Mesenchymal stem cell (in vitro differentiated cells and primary cell): ENCODE measurements around the gene MST1.

ENCODE experiments used
- DNase-seq: peaks from one replicate; pipeline ENCODE4 v3.0.0-alpha.2; 2013
- H2AFZ ChIP-seq: one replicate; pipeline ENCODE4 v1.6.1; 2013; ENCODE audit warnings: low read depth, mild to moderate bottlenecking, control low read depth, inconsistent platforms, low read length, moderate library complexity
- H2AK5ac ChIP-seq: 2 replicates; pipeline ENCODE4 v1.6.1; 2013; ENCODE audit warnings: low read length, moderate library complexity, mild to moderate bottlenecking, inconsistent platforms; ENCODE audit not compliant: severe bottlenecking
- H2BK120ac ChIP-seq: one replicate; pipeline ENCODE4 v1.6.1; 2013; ENCODE audit warnings: low read depth, mild to moderate bottlenecking, inconsistent platforms, low read length, moderate library complexity
- H2BK12ac ChIP-seq, 2 experiments: one replicate each; pipeline ENCODE4 v1.6.1; 2013; ENCODE audit warnings: inconsistent platforms in 2 of 2, low read length in 2 of 2, mild to moderate bottlenecking in 2 of 2, moderate library complexity in 2 of 2, control low read depth in 1 of 2
- H2BK15ac ChIP-seq: one replicate; pipeline ENCODE4 v1.6.1; 2013; ENCODE audit warnings: mild to moderate bottlenecking, low read depth, inconsistent platforms; ENCODE audit not compliant: poor library complexity, severe bottlenecking
- H2BK5ac ChIP-seq: 2 replicates; pipeline ENCODE4 v1.6.1; 2013; ENCODE audit warnings: low read depth, mild to moderate bottlenecking, low read length, control low read depth, inconsistent platforms; ENCODE audit not compliant: poor library complexity, severe bottlenecking
- H3K14ac ChIP-seq, 2 experiments: one replicate each; pipeline ENCODE4 v1.6.1; 2013; ENCODE audit warnings: inconsistent platforms in 2 of 2, low read length in 2 of 2, control low read depth in 1 of 2, mild to moderate bottlenecking in 1 of 2, moderate library complexity in 1 of 2
- H3K18ac ChIP-seq, 2 experiments: one replicate each; pipeline ENCODE4 v1.6.1; 2013; ENCODE audit warnings: inconsistent platforms in 2 of 2, low read length in 2 of 2, control low read depth in 1 of 2, low read depth in 1 of 2, mild to moderate bottlenecking in 1 of 2
- H3K23ac ChIP-seq, 2 experiments: one replicate each; pipeline ENCODE4 v1.6.1; 2013; ENCODE audit warnings: inconsistent platforms in 2 of 2, low read length in 2 of 2, mild to moderate bottlenecking in 2 of 2, moderate library complexity in 2 of 2, control low read depth in 1 of 2
- H3K27ac ChIP-seq: 2 replicates; pipeline ENCODE4 v1.5.1; 2013; ENCODE audit warnings: mild to moderate bottlenecking, moderate library complexity, low read length, control low read depth, inconsistent platforms; ENCODE audit not compliant: poor library complexity, severe bottlenecking
- H3K27me3 ChIP-seq, 2 experiments: 2 replicates each; pipeline versions ENCODE4 v1.6.1 to v1.7.0; 2013; ENCODE audit warnings: low read length in 2 of 2, mild to moderate bottlenecking in 2 of 2, moderate library complexity in 2 of 2, control low read depth in 1 of 2, inconsistent platforms in 1 of 2; ENCODE audit not compliant: control insufficient read depth in 1 of 2, insufficient read depth in 1 of 2
- H3K36me3 ChIP-seq, 2 experiments: 2 replicates each; pipeline versions ENCODE4 v1.6.1 to v1.7.0; 2013; ENCODE audit warnings: low read length in 2 of 2, control low read depth in 1 of 2, inconsistent platforms in 1 of 2, low read depth in 1 of 2, mild to moderate bottlenecking in 1 of 2; ENCODE audit not compliant: insufficient read depth in 2 of 2, control insufficient read depth in 1 of 2
- H3K4ac ChIP-seq, 2 experiments: one replicate each; pipeline ENCODE4 v1.6.1; 2013; ENCODE audit warnings: inconsistent platforms in 2 of 2, low read length in 2 of 2, mild to moderate bottlenecking in 2 of 2, moderate library complexity in 2 of 2, control low read depth in 1 of 2, low read depth in 1 of 2
- H3K4me1 ChIP-seq: 2 replicates; pipeline ENCODE4 v1.6.1; 2013; ENCODE audit warnings: low read depth, low read length, control low read depth; ENCODE audit not compliant: control insufficient read depth, insufficient read depth
- H3K4me2 ChIP-seq: 2 replicates; pipeline ENCODE4 v1.6.1; 2013; ENCODE audit warnings: low read length, mild to moderate bottlenecking, inconsistent platforms; ENCODE audit not compliant: poor library complexity, severe bottlenecking
- H3K4me3 ChIP-seq, 2 experiments: 2 replicates each; pipeline versions ENCODE4 v1.5.1 to v1.7.0; 2013; ENCODE audit warnings: low read length in 2 of 2, mild to moderate bottlenecking in 2 of 2, control low read depth in 1 of 2, low read depth in 1 of 2; ENCODE audit not compliant: insufficient read depth in 1 of 2
- H3K79me1 ChIP-seq: replicated peaks from 2 replicates; pipeline ENCODE4 v1.6.1; 2013; ENCODE audit warnings: mild to moderate bottlenecking, control low read depth, low read length, inconsistent platforms; ENCODE audit not compliant: poor library complexity, severe bottlenecking
- H3K9ac ChIP-seq: 2 replicates; pipeline ENCODE4 v1.7.0; 2013; ENCODE audit warnings: mild to moderate bottlenecking, low read length, moderate library complexity
- H3K9me3 ChIP-seq: 2 replicates; pipeline ENCODE4 v1.7.0; 2013; ENCODE audit warnings: mild to moderate bottlenecking, low read length; ENCODE audit not compliant: control insufficient read depth
- H4K8ac ChIP-seq: one replicate; pipeline ENCODE4 v1.6.1; 2013; ENCODE audit warnings: inconsistent platforms, mild to moderate bottlenecking, low read length, moderate library complexity
- H4K91ac ChIP-seq: one replicate; pipeline ENCODE4 v1.6.1; 2013; ENCODE audit warnings: mild to moderate bottlenecking, low read length, inconsistent platforms
- WGBS: methylation state at CpG from one replicate; pipeline ENCODE4 v1.1.7; 2013; ENCODE audit warnings: mixed read lengths; 5-methylcytosine and 5-hydroxymethylcytosine counted together

MST1 gene

GRCh38 chr3:49712631-49713317, 23.5 kb upstream of the MST1 start:
- H3K4me1 ChIP-seq, result peaks cover 4% of the 10 kb centered on the region
- H3K23ac ChIP-seq, result no peak overlapping the region
- H3K4ac ChIP-seq, result no peak overlapping the region
- peak overlapping the region; percentile 11 for H4K91ac ChIP-seq
- no peak overlapping the region for H2AFZ ChIP-seq
- H3K27ac ChIP-seq, result no peak overlapping the region
- H2BK15ac ChIP-seq, result no peak overlapping the region
- no peak for DNase-seq
- H3K18ac ChIP-seq, result no peak overlapping the region
- H4K8ac ChIP-seq, result no peak overlapping the region
- H3K9me3 ChIP-seq, result no peaks in the 10 kb centered on the region
- no peak overlapping the region for H2AK5ac ChIP-seq
- no peak overlapping the region for H2BK12ac ChIP-seq
- peak overlapping the region in 1 of 2 experiments; percentile 46 for H3K14ac ChIP-seq
- H3K79me1 ChIP-seq, result no peaks in the 10 kb centered on the region
- H3K9ac ChIP-seq, result no peak overlapping the region
- 80% methylated on average over 7 of the region's 7 CpGs for WGBS
- no peak overlapping the region for H2BK5ac ChIP-seq
- peaks cover 20 to 55% of the 10 kb centered on the region in 2 experiments for H3K36me3 ChIP-seq
- H3K4me3 ChIP-seq, result no peak overlapping the region
- H3K27me3 ChIP-seq, result no peaks in the 10 kb centered on the region
- no peak overlapping the region for H3K4me2 ChIP-seq
- no peak overlapping the region for H2BK120ac ChIP-seq

- H4K8ac ChIP-seq, result no peak overlapping the region
- no peak overlapping the region for H2BK5ac ChIP-seq
- no peak overlapping the region for H2BK120ac ChIP-seq
- DNase-seq, result no peak
- H3K4ac ChIP-seq, result no peak overlapping the region
- H3K79me1 ChIP-seq, result no peaks in the 10 kb centered on the region
- H3K23ac ChIP-seq, result no peak overlapping the region
- H3K4me3 ChIP-seq, result no peak overlapping the region
- H2AFZ ChIP-seq, result no peak overlapping the region
- H2BK15ac ChIP-seq, result no peak overlapping the region
- H3K4me1 ChIP-seq, result peaks cover 7% of the 10 kb centered on the region
- no peak overlapping the region for H3K4me2 ChIP-seq
- H3K9me3 ChIP-seq, result no peaks in the 10 kb centered on the region
- H2AK5ac ChIP-seq, result no peak overlapping the region
- no peak overlapping the region for H3K9ac ChIP-seq
- no peak overlapping the region for H2BK12ac ChIP-seq
- no peak overlapping the region for H4K91ac ChIP-seq
- WGBS, result 96% methylated on average over 11 of the region's 11 CpGs
- no peaks in the 10 kb centered on the region for H3K27me3 ChIP-seq
- H3K27ac ChIP-seq, result no peak overlapping the region
- H3K36me3 ChIP-seq, result peaks cover 20 to 49% of the 10 kb centered on the region in 2 experiments
- no peak overlapping the region for H3K18ac ChIP-seq
- H3K14ac ChIP-seq, result no peak overlapping the region
Observed at GRCh38 chr3:49712166-49712565, 22.9 kb upstream of the MST1 start.

GRCh38 chr3:49711489-49711888, 22.2 kb upstream of the MST1 start:
- no peak for DNase-seq
- no peak overlapping the region for H4K91ac ChIP-seq
- no peak overlapping the region for H2BK5ac ChIP-seq
- H3K4me3 ChIP-seq, result no peak overlapping the region
- no peaks in the 10 kb centered on the region for H3K27me3 ChIP-seq
- H3K14ac ChIP-seq, result no peak overlapping the region
- no peaks in the 10 kb centered on the region for H3K79me1 ChIP-seq
- no peak overlapping the region for H4K8ac ChIP-seq
- H3K9me3 ChIP-seq, result no peaks in the 10 kb centered on the region
- WGBS, result 96% methylated on average over 5 of the region's 5 CpGs
- no peak overlapping the region for H2AK5ac ChIP-seq
- no peak overlapping the region for H3K9ac ChIP-seq
- H2AFZ ChIP-seq, result no peak overlapping the region
- H2BK120ac ChIP-seq, result no peak overlapping the region
- no peak overlapping the region for H2BK12ac ChIP-seq
- H3K27ac ChIP-seq, result no peak overlapping the region
- peaks cover 14% of the 10 kb centered on the region for H3K4me1 ChIP-seq
- no peak overlapping the region for H3K23ac ChIP-seq
- no peak overlapping the region for H3K4ac ChIP-seq
- H2BK15ac ChIP-seq, result no peak overlapping the region
- H3K18ac ChIP-seq, result no peak overlapping the region
- H3K36me3 ChIP-seq, result peaks cover 24 to 48% of the 10 kb centered on the region in 2 experiments
- no peak overlapping the region for H3K4me2 ChIP-seq

- H4K91ac ChIP-seq, result no peak overlapping the region
- no peak overlapping the region for H3K4me2 ChIP-seq
- WGBS, result 98% methylated on average over 5 of the region's 8 CpGs
- H2BK5ac ChIP-seq, result no peak overlapping the region
- peaks cover 24% of the 10 kb centered on the region for H3K4me1 ChIP-seq
- no peak overlapping the region for H3K23ac ChIP-seq
- peaks cover 31 to 48% of the 10 kb centered on the region in 2 experiments for H3K36me3 ChIP-seq
- no peak overlapping the region for H2AK5ac ChIP-seq
- no peak overlapping the region for H2BK15ac ChIP-seq
- no peak for DNase-seq
- no peaks in the 10 kb centered on the region for H3K27me3 ChIP-seq
- no peak overlapping the region for H2AFZ ChIP-seq
- H4K8ac ChIP-seq, result no peak overlapping the region
- H3K27ac ChIP-seq, result no peak overlapping the region
- H3K14ac ChIP-seq, result no peak overlapping the region
- H3K9me3 ChIP-seq, result no peaks in the 10 kb centered on the region
- no peak overlapping the region for H3K4me3 ChIP-seq
- no peaks in the 10 kb centered on the region for H3K79me1 ChIP-seq
- H3K9ac ChIP-seq, result no peak overlapping the region
- no peak overlapping the region for H3K4ac ChIP-seq
- H2BK120ac ChIP-seq, result no peak overlapping the region
- no peak overlapping the region for H3K18ac ChIP-seq
- no peak overlapping the region for H2BK12ac ChIP-seq
Observed at GRCh38 chr3:49709852-49710251, 20.6 kb upstream of the MST1 start.
